HG03175 (cell line): ENCODE measurements around the gene CACNA1A.
"Not testable (repeated sequence)": the region's sequence is repeated elsewhere in the genome, so short reads cannot be mapped to it uniquely, and the experiment has no call there.

Experiments used
- ATAC-seq: cut with Tn5 transposase; IDR thresholded peaks from one replicate; pipeline ENCODE4 v1.9.1; 2021; ENCODE audit warnings: mild to moderate bottlenecking, moderate library complexity; ENCODE audit not compliant: unreplicated experiment

Gene CACNA1A

GRCh38 chr19:13282486-13283065, 223.7 kb downstream of the CACNA1A start:
- no peak for ATAC-seq

GRCh38 chr19:13281567-13282291, 224.6 kb downstream of the CACNA1A start:
- no peak for ATAC-seq

- no peak for ATAC-seq
Measured at GRCh38 chr19:13277104-13277809, 229.0 kb downstream of the CACNA1A start.

GRCh38 chr19:13275016-13275722, 231.1 kb downstream of the CACNA1A start:
- ATAC-seq = no peak

- ATAC-seq = no peak
Measured at GRCh38 chr19:13270514-13271105, 235.7 kb downstream of the CACNA1A start.

GRCh38 chr19:13269348-13269747, 236.9 kb downstream of the CACNA1A start:
- no peak for ATAC-seq

- ATAC-seq = no peak
Measured at GRCh38 chr19:13267889-13268288, 238.4 kb downstream of the CACNA1A start.

- ATAC-seq = no peak
Measured at GRCh38 chr19:13267131-13267530, 239.1 kb downstream of the CACNA1A start.

- ATAC-seq = no peak
Measured at GRCh38 chr19:13262450-13262849, 243.8 kb downstream of the CACNA1A start.

GRCh38 chr19:13260883-13261653, 245.2 kb downstream of the CACNA1A start:
- peak; percentile 78 for ATAC-seq

- ATAC-seq = no peak
Measured at GRCh38 chr19:13256918-13257317, 249.4 kb downstream of the CACNA1A start.

- ATAC-seq = not testable (repeated sequence)
Measured at GRCh38 chr19:13256398-13256797, 249.9 kb downstream of the CACNA1A start.

GRCh38 chr19:13255719-13256059, 250.6 kb downstream of the CACNA1A start:
- ATAC-seq = no peak

GRCh38 chr19:13255041-13255718, 251.1 kb downstream of the CACNA1A start:
- no peak for ATAC-seq

- no peak for ATAC-seq
Measured at GRCh38 chr19:13252569-13253335, 253.5 kb downstream of the CACNA1A start.

GRCh38 chr19:13244920-13245319, 261.4 kb downstream of the CACNA1A start:
- no peak for ATAC-seq

- no peak for ATAC-seq
Measured at GRCh38 chr19:13241231-13242104, 264.8 kb downstream of the CACNA1A start.
